Astrocyte of the spinal cord (primary cell): ENCODE results near the gene DFFB.
A peak's percentile ranks its signal among the peaks of the same experiment; 100 is the strongest.

ENCODE experiments used
- DNase-seq: peaks from one replicate; pipeline ENCODE4 v3.0.0; 2011; ENCODE audit warnings: low read depth, low spot score
- H3K4me3 ChIP-seq: 2 replicates; pipeline ENCODE4 v1.5.1; 2011; ENCODE audit warnings: low read depth, mild to moderate bottlenecking, low read length, moderate library complexity
- CTCF ChIP-seq: IDR thresholded peaks from 2 replicates; pipeline ENCODE4 v1.5.1; 2012; ENCODE audit warnings: low read depth, mild to moderate bottlenecking, low read length, inconsistent platforms
- in situ Hi-C: cut with HindIII; loops from 2 replicates; pipeline ENCODE4 v1.10.0; 2017; ENCODE audit warnings: low sequenced_read_pairs

DFFB gene

GRCh38 chr1:3902571-3903091 is 45.4 kb downstream of the DFFB start:
- H3K4me3 ChIP-seq = no peak overlapping the region
- no peak for TF ChIP-seq CTCF
- in situ Hi-C loops = no loop called here
- DNase-seq = no peak

- in situ Hi-C loops = no loop called here
- peak; percentile 4 for DNase-seq
- H3K4me3 ChIP-seq = no peak overlapping the region
- no peak for TF ChIP-seq CTCF
Measured at GRCh38 chr1:3903141-3904005, 46.1 kb downstream of the DFFB start.

DNA sequence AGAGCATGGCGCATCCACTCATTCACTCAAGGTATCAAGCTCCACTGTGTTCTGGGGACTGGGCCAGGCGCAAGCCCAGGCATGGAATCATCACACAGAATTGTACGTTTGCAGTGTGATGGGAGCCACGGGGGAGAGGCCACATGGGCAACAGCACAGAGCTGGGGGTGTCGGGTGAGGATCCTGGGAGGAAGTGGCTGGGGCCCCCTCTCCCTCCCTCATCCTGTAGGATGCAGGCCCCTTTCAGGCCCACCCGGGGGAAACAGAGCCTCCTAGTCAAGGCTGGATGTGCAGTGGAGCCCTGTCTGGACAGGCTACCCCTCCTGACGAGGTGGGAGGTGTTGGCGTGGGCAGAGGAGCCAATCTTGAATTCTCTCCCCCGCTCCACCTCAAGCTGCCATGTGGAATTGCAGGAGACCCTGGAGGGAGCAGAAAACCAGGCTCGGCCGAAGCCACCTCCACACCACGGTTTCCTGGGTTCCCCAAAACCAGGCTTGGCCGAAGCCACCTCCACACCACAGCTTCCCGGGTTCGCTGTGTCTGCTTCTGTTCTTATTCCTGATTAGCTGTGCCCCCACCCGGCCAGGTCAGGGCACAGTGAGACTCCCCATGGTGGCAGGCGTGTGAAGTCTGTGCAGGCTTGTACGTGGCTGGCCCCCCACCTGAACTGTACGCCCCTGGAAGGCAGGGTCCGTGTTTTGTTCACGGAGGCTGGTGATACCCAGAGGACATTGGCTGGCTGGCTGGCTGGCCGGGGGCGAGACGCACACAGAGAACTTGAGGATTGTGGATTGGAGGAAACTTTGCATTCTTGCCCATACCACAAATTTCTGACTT is 46.9 kb downstream of the DFFB start:
- H3K4me3 ChIP-seq = no peak overlapping the region
- no peak for TF ChIP-seq CTCF
- DNase-seq = no peak
- in situ Hi-C loops = no loop called here

DNA sequence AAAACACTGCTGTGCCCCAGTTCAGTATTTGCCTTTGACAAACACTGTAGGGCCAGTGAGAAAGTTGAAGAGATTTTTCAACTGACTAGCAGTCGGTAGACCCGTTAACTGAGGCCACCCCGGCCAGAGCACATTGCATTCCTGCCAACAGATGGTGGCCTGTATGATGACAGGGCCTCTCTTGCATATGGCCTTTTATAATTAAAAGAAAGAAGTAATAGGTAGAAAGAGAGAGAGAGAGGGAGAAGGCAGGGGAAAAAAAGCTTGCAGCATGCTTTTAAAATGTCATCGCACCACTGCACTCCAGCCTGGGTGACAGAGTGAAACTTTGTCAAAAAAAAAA is 47.5 kb downstream of the DFFB start:
- TF ChIP-seq CTCF = no peak
- DNase-seq = no peak
- no peak overlapping the region for H3K4me3 ChIP-seq
- in situ Hi-C loops = no loop called here

DNA sequence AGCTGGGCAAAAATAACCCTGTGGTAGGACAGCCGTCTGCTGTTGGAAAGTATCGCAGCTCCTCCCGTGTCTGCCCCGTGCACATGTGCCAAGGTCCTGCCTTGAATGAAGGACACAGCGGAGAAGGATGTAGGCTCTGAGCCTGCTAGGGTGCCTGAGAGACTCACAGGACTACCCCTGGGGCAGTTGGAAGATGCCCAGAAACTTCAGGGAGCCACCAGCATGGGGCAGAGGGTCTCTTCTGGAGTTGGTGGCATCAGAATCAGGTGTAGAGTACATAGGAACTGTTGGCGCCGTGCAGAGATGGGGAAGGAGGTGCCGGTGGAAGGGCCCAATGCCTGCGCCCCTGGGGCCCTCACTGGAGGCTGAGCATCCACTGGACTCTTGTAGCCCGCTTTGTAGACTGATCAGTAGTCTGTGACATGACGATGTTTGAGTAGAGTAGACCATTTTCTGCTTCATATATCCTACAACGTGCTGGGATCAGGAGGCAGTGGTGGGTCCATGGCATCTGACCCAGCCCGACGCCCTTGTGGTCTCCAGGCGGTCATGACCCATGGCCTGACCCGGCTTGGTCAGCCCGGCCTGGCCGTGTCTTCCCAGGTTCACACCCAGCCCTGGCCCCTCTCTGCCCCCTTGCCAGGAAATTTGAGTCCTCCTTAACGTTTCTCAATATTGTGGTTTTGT is 48.1 kb downstream of the DFFB start:
- H3K4me3 ChIP-seq = no peak overlapping the region
- in situ Hi-C loops = no loop called here
- no peak for TF ChIP-seq CTCF
- no peak for DNase-seq

- in situ Hi-C loops = no loop called here
- H3K4me3 ChIP-seq = no peak overlapping the region
- no peak for DNase-seq
- TF ChIP-seq CTCF = no peak
Measured at GRCh38 chr1:3905953-3906671, 48.8 kb downstream of the DFFB start.
